T-helper 2 cell treated with Interferon-gamma antibody and Interleukin-4, amounts not matched to agents 100 ng/mL and 5 ng/mL, for 36 hours (primary cell): ENCODE data around the gene CATSPERB. TPM values are rescaled to one million over a fixed set of nuclear protein-coding genes. Genes with fewer than 3 reads are reported as not detected.
"Not testable (repeated sequence)": the region's sequence is repeated elsewhere in the genome, so short reads cannot be mapped to it uniquely, and the experiment has no call there.

ENCODE experiments used
- intact Hi-C: fragments of 100-400 bp; cut with micrococcal nuclease; formaldehyde crosslinking; loops from one replicate; pipeline ENCODE4 v1.15.1; 2023
- total RNA-seq: library from RNA; stranded (reverse); gene quantifications from 2 replicates; pipeline ENCODE4 v1.2.3, GENCODE V29; 2022

CATSPERB gene
- total RNA-seq, 1 donor from 2014 or later, result 8.0 TPM

GRCh38 chr14:91737619-91738018 is 5.7 kb upstream of the CATSPERB start:
- intact Hi-C loops, result no loop called here

GRCh38 chr14:91732859-91733477 is 1.1 kb upstream of the CATSPERB start:
- intact Hi-C loops, result no loop called here

DNA sequence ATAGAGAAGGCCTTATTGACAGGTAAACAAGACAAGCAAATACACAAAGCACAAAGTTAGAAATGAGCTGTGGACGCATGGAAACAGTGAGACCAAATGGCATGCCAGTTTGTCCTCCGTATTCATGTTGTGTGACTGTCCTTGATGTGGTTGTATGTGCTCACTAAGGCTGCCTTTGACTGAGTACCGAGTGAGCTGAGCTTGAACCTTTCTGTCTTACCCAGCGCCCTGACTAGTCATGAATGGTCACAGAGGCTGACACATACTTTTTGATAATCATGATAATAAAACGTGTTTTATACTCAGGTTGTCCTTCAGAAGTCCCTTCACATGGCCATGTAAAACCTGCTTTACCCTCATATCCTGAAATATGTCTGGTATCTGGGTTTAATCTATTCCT is 553 bp upstream of the CATSPERB start:
- intact Hi-C loops, result no loop called here

DNA sequence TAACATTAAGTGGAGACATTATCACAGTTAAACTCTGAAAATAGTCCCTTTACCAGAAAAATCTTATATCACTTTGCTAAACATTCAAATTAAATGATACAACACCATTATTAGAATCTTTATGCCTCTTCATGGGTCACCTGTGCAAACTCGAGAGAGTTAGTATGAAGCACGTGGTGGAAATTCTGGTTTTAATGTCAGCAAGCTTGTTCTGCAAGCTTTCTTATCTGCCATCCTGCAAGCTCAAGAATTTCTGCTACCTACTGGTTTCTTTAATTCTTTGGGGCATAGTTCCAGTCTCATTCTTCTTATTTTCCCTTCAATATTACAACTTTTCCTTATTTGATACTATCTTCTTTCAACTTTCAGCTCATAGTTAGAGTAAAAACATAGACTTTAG is 868 bp downstream of the CATSPERB start:
- intact Hi-C loops, result no loop called here

GRCh38 chr14:91729756-91730155 is 2.1 kb downstream of the CATSPERB start:
- intact Hi-C loops, result no loop called here

DNA sequence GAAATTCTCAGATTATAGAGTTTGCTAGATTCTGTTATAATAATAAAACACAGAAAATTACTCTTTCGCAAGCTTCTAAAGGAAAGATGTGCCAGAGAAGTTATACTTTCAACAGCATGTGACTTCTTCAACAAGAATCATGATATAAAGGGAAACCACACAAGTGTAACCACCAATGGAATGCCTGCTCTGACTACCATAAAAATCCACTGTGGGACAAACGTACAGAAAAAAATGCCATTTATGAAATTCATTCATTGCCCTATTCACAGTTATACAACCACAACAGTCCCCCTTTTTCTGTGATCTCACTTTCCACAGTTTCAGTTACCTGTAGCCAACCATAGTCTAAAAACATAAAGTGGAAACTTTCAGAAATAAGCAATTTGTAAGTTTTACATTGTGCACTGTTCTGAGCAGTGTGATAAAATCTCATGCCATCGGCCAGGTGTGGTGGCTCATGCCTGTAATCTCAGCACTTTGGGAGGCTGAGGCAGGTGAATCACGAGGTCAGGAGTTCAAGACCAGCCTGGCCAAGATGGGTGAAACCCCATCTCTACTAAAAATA is 3.2 kb downstream of the CATSPERB start:
- intact Hi-C loops, result no loop called here

DNA sequence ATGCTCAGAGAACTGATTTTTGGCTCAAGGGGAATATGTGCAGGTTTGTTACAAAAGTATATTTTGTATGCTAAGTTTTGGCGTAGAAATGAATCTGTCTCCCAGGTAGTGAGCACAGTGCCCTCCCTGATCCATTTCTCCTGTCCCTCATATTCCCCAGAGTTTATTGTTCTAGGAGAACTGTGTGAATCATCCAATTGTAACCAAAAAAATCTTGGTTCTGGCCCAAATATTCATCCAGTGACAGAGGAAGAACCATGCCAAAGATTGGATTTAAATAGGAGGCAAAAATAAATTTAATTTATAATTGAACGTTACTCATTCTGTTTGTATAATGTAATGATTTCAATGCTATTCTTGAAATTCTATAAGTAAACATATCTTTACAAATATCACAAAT is 4.8 kb downstream of the CATSPERB start:
- intact Hi-C loops, result no loop called here

DNA sequence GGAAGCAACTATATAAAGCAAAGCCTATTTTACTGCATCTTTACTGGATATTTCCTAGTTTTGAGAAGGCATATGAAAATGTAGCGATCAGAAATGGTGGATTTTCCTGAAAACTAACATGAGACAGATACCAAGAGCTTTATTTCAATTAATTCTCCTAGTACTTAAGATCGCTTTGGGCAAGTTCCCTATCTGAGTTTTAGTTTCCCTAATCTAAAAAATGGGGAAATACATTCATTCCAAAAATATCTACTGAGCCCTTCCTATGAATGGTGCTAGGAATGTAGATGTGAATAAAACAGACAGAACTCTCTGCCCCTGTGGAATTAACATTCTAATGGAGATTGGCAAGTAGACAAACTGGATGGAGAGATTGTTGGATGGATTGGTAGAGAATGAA is 8.4 kb downstream of the CATSPERB start:
- intact Hi-C loops, result no loop called here

- intact Hi-C loops, result no loop called here
Measured at GRCh38 chr14:91722386-91722785, 9.5 kb downstream of the CATSPERB start.

DNA sequence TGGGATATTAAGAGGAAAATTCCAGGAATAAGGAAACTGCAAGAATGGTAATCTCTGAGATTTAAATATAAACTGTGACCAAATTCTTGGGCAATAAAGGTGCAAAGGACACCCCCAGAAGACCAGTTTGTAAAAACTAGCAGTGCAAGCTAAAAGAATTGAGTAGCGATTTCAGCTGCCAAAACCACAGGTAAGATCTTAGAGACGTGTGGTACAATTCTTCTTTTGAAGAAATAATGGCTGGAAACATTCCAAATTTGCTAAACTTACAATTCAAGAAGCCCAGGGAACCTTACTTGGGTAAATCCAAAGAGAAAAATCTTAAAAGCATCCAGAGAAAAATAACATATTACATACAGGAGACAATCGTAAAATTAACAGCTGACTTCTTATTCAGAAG is 12.0 kb downstream of the CATSPERB start:
- intact Hi-C loops, result no loop called here

- intact Hi-C loops, result no loop called here
Measured at GRCh38 chr14:91716999-91717398, 14.9 kb downstream of the CATSPERB start.

DNA sequence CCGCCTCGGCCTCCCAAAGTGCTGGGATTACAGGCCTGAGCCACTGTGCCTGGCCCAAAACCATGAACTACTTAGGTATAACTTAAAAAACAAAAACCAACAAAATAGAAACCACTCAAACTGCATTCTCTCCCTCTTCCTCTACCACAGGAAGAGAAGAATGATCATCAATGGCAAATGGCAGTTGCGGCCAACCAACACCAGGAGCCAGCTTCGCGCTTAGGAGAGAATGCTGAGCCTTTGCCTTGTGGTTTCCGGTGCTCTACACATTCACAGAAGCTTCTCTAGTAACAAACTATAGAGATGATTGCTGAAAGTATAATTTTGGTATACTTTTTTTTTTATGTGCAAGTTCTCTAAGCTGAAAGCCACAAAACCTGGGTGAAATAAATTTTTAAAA is 17.1 kb downstream of the CATSPERB start:
- intact Hi-C loops, result no loop called here

- intact Hi-C loops, result no loop called here
Measured at GRCh38 chr14:91708795-91709194, 23.1 kb downstream of the CATSPERB start.

DNA sequence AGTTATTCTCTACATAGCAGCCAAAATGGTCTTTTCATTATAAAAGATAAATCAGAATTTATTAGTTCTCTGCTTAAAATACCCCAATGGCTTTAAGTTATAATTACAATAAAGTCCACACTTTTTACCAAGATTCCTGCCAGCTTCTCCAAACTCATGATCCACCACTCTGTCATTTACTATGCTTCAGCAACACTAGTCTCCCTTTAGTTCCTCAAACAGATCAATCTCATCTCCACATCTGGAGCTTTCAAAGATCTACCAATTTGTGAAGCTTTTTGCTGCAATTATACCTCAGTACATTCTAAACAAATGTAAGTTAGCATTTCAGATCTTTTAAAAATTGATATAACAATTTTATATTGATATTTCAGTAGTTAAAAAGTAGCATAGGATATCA is 24.9 kb downstream of the CATSPERB start:
- intact Hi-C loops, result no loop called here

DNA sequence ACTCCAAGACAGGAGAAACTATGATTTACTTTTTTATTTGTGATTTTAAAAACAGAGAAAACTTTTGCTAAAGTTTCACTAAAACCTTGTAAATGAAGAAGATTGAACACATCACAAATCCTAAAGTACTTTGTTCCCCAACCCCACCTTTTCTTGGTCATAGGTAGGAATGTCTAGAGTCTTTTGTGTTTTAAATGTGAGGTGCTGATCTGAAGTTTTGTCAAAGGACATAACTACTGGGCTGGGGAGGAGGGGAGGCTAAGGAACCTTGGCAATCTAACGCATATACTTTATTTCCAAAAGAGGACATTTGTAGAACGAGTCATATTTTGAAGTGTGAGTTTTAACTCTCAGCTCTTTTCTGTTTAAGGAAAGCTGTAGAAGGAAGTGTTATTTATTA is 37.2 kb downstream of the CATSPERB start:
- intact Hi-C loops, result no loop called here

DNA sequence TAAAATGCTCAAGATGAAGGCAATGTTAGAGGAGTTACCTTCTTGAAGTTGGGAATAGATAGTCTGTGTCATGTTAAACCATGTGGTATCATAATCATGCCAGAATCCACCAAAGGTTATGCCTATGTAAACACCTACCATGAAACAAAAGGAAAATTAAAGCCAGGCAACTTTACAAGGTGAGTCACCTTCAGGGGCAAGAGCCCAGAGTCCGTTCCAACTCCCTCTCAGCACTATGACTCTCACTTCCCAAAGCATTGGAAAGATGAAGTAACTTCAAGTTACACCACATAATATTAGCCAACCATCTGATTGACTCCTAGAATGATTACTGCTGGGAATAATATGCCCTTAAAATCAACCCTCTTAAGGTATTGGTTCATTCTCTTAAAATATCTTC is 38.5 kb downstream of the CATSPERB start:
- intact Hi-C loops, result no loop called here

DNA sequence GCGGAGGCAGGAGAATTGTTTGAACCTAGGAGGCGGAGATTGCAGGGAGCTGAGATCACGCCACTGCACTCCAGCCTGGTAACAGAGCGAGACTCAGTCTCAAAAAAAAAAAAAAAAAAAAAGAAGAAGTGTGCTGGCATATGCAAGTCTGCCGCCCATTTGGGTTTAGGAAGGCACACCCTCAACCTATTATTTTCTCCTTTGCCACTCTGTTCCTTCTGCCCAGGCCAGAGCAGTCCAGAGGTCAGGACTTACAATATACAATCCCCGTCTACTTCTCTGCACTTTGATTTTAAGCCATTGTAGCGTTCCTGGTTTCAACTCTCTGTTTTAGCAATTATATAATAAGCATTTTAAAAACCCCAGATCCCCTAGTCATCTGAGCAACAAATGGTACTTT is 39.8 kb downstream of the CATSPERB start:
- intact Hi-C loops, result no loop called here

- intact Hi-C loops, result no loop called here
Measured at GRCh38 chr14:91689608-91690007, 42.3 kb downstream of the CATSPERB start.

DNA sequence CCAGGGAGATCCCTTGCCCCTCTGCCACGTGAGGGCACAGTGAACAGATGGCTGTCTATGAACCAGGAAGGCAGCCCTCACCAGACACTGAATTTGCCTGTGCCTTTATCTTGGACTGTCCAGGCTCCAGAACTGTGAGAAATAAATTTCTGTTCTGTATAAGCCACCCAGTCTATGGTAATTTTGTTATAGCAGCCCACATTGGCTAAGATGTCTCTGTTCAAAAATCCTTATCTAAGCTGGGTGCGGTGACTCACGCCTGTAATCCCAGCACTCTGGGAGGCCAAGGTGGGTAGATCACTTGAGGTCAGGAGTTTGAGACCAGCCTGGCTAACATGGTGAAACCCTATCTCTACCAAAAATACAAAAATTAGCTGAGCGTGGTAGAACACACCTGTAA is 44.5 kb downstream of the CATSPERB start:
- intact Hi-C loops, result not testable (repeated sequence)

DNA sequence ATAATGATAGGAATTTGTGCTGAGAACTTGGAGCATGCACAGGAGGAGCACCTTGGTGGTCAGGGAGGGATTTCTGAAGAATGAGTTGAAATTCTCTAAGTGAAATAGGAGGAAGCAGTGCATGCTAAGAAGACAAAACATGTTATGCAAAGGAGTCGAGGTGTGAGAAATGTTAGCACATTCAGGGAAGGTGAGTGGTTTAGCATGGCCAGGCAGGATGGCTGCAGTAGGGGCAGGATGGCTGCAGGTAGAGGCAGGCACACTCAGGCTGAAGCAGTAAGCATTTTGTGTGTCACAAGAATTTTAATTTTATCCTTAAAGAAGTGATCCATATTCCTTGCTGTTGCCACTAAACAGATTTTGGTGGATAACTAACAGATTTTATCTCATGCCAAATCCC is 46.3 kb downstream of the CATSPERB start:
- intact Hi-C loops, result no loop called here

DNA sequence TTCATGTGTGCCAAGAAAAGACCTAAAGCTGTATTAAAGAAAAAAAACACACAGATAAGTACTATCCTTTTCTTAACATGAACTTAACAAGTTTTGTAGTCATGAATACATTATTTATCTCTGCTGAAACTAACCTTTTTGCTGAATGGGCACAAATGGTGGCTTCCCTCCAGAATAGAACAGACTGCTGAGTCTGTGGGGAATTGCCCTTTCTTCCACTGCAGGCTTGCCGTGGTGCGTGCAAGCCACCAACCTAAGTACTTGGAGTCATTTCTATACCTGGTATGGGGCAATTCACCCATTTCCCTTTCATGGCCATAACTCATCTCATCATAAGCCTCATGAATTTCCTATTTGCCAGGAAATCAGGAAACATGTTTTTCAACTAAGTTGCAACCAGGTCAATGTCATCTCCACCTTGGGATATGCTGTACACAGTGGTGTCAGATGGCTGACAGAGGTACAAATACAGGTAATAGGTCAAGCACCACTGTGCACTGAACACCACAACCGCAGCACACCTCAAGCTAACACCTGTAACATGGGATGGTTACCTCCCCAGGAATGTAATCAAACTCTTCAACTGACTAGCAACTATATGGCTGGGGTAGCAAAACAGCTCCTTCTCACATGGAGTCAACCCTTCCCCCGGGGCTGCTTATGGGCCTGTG is 49.9 kb downstream of the CATSPERB start:
- intact Hi-C loops, result no loop called here

DNA sequence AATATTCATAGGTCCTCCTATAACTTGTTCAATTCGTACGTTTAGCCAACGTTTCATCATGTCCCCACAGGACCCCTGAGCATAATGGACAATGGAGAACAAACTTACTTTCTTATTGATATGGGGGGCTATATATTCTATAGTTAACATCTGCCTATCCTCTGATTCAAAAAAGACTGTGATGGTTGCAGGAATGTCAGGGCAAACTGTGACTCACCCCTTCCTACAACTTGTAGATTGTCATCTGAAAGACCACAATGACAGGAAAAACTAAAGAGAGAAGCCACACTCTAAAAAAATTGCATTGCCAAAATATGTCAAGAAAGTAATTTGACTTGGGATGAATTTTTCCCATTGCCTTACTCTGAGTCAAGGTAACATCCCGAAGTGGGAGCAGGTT is 50.8 kb downstream of the CATSPERB start:
- intact Hi-C loops, result no loop called here

GRCh38 chr14:91679273-91679672 is 52.6 kb downstream of the CATSPERB start:
- intact Hi-C loops, result no loop called here
